SK-N-SH treated with all-trans-retinoic acid at 6 μM for 48 hours (cell line): Measurements from ENCODE around the gene TMEM139.
A peak's percentile ranks its signal among the peaks of the same experiment; 100 is the strongest.

Experiments
- ATAC-seq: fragments of 200-7000 bp; cut with Tn5 transposase; 3 replicates; pipeline ENCODE4 v1.9.1; 2020; ENCODE audit warnings: mild to moderate bottlenecking, moderate library complexity
- ARNTL ChIP-seq: fragments of 450-650 bp; formaldehyde crosslinking; IDR thresholded peaks from 2 replicates; pipeline ENCODE4 v1.5.0; 2020; ENCODE audit warnings: low read depth, mild to moderate bottlenecking, moderate library complexity, borderline replicate concordance
- BACH2 ChIP-seq: fragments of 250-450 bp; sonication (Bioruptor Pico); IDR thresholded peaks from 2 replicates; pipeline ENCODE4 v1.9.0; 2021; ENCODE audit warnings: mild to moderate bottlenecking, borderline replicate concordance
- CSDC2 ChIP-seq: fragments of 250-450 bp; sonication (Bioruptor Pico); IDR thresholded peaks from 2 replicates; pipeline ENCODE4 v1.5.0; 2020; ENCODE audit warnings: mild to moderate bottlenecking, moderate library complexity
- ESRRG ChIP-seq: fragments of 250-450 bp; sonication (Bioruptor Pico); IDR thresholded peaks from 2 replicates; pipeline ENCODE4 v1.6.1; 2021; ENCODE audit warnings: mild to moderate bottlenecking
- GLIS3 ChIP-seq: fragments of 250-450 bp; sonication (Bioruptor Pico); IDR thresholded peaks from 2 replicates; pipeline ENCODE4 v1.5.0; 2020; ENCODE audit warnings: mild to moderate bottlenecking, moderate library complexity
- ISL1 ChIP-seq: fragments of 250-450 bp; sonication (Bioruptor Pico); IDR thresholded peaks from 2 replicates; pipeline ENCODE4 v2.1.2; 2022; ENCODE audit warnings: mild to moderate bottlenecking, moderate library complexity
- OSR1 ChIP-seq: fragments of 250-450 bp; sonication (Bioruptor Pico); IDR thresholded peaks from 2 replicates; pipeline ENCODE4 v1.8.0; 2022; ENCODE audit warnings: moderate library complexity, mild to moderate bottlenecking, inconsistent platforms
- PATZ1 ChIP-seq: fragments of 250-450 bp; sonication (Bioruptor Pico); IDR thresholded peaks from 2 replicates; pipeline ENCODE4 v1.8.0; 2020; ENCODE audit warnings: mild to moderate bottlenecking, moderate library complexity, borderline replicate concordance
- POU6F1 ChIP-seq: fragments of 250-450 bp; sonication (Bioruptor Pico); IDR thresholded peaks from 2 replicates; pipeline ENCODE4 v1.8.0; 2021; ENCODE audit warnings: low read depth, mild to moderate bottlenecking, moderate library complexity, borderline replicate concordance
- PPARA ChIP-seq: fragments of 250-450 bp; sonication (Bioruptor Pico); IDR thresholded peaks from 2 replicates; pipeline ENCODE4 v1.5.0; 2020; ENCODE audit warnings: mild to moderate bottlenecking, borderline replicate concordance
- RARB ChIP-seq: fragments of 250-450 bp; sonication (Bioruptor Pico); IDR thresholded peaks from 2 replicates; pipeline ENCODE4 v1.8.0; 2021; ENCODE audit warnings: mild to moderate bottlenecking, moderate library complexity
- SNAI2 ChIP-seq: fragments of 250-450 bp; sonication (Bioruptor Pico); IDR thresholded peaks from 2 replicates; pipeline ENCODE4 v1.5.0; 2020; ENCODE audit warnings: mild to moderate bottlenecking, moderate library complexity
- TCF4 ChIP-seq: fragments of 250-450 bp; sonication (Bioruptor Pico); IDR thresholded peaks from 2 replicates; pipeline ENCODE4 v1.8.0; 2021; ENCODE audit warnings: mild to moderate bottlenecking, moderate library complexity, borderline replicate concordance
- TOX ChIP-seq: fragments of 250-450 bp; sonication (Bioruptor Pico); IDR thresholded peaks from 2 replicates; pipeline ENCODE4 v1.8.0; 2021; ENCODE audit warnings: mild to moderate bottlenecking, moderate library complexity, borderline replicate concordance
- TSHZ2 ChIP-seq: fragments of 250-450 bp; sonication (Bioruptor Pico); IDR thresholded peaks from 2 replicates; pipeline ENCODE4 v1.5.0; 2020; ENCODE audit warnings: mild to moderate bottlenecking, moderate library complexity
- ZC3H10 ChIP-seq: fragments of 250-450 bp; sonication (Bioruptor Pico); IDR thresholded peaks from 2 replicates; pipeline ENCODE4 v1.5.1; 2021; ENCODE audit warnings: mild to moderate bottlenecking, moderate library complexity
- ZFP3 ChIP-seq: fragments of 250-450 bp; sonication (Bioruptor Pico); IDR thresholded peaks from 2 replicates; pipeline ENCODE4 v1.5.0; 2020; ENCODE audit warnings: mild to moderate bottlenecking, moderate library complexity
- ZFP30 ChIP-seq: fragments of 450-650 bp; formaldehyde crosslinking; IDR thresholded peaks from 2 replicates; pipeline ENCODE4 v1.5.0; 2022; ENCODE audit warnings: mild to moderate bottlenecking, moderate library complexity
- ZNF565 ChIP-seq: fragments of 450-650 bp; formaldehyde crosslinking; conservative IDR thresholded peaks from 2 replicates; pipeline ENCODE4 v1.5.0; 2020; ENCODE audit warnings: low read depth, mild to moderate bottlenecking, moderate library complexity
- ZNF70 ChIP-seq: fragments of 450-650 bp; formaldehyde crosslinking; IDR thresholded peaks from 2 replicates; pipeline ENCODE4 v1.5.0; 2020; ENCODE audit warnings: mild to moderate bottlenecking, moderate library complexity
- ZNF8 ChIP-seq: fragments of 450-650 bp; formaldehyde crosslinking; IDR thresholded peaks from 2 replicates; pipeline ENCODE4 v1.5.0; 2020; ENCODE audit warnings: mild to moderate bottlenecking, moderate library complexity
- TF ChIP-seq, protein P1 (sequence below): fragments of 250-450 bp; sonication (Bioruptor Pico); IDR thresholded peaks from 2 replicates; pipeline ENCODE4 v1.5.1; 2021; ENCODE audit warnings: mild to moderate bottlenecking, moderate library complexity

The TMEM139 gene

GRCh38 chr7:143256325-143256724, 28.4 kb upstream of the TMEM139 start:
- peak; percentile 46; the same call in 1 of the 3 replicates for ATAC-seq

GRCh38 chr7:143256932-143257331, 27.8 kb upstream of the TMEM139 start:
- ATAC-seq: no peak
- no peak for TF ChIP-seq ZFP30

More at GRCh38 chr7:143256325-143256724, 28.4 kb upstream of the TMEM139 start:
- no peak for TF ChIP-seq ZNF565 (CRISPR knock-in tag)
- no peak for TF ChIP-seq RARB (CRISPR knock-in tag)
- TF ChIP-seq, all 23 proteins: peak for 0

GRCh38 chr7:143257501-143257900, 27.3 kb upstream of the TMEM139 start:
- ATAC-seq: no peak
- TF ChIP-seq ESRRG (no peak), TOX (CRISPR knock-in tag) (no peak), SNAI2 (CRISPR knock-in tag) (no peak), ISL1 (CRISPR knock-in tag) (no peak), ZNF70 (CRISPR knock-in tag) (no peak), ZNF565 (CRISPR knock-in tag) (no peak), PPARA (no peak), POU6F1 (no peak), OSR1 (CRISPR knock-in tag) (no peak), TSHZ2 (CRISPR knock-in tag) (no peak), GLIS3 (CRISPR knock-in tag) (no peak), ZNF8 (CRISPR knock-in tag) (no peak), TCF4 (CRISPR knock-in tag) (no peak), ZFP3 (CRISPR knock-in tag) (no peak), ZFP30 (no peak), ARNTL (no peak), PATZ1 (CRISPR knock-in tag) (no peak)
- TF ChIP-seq, protein P1, sequence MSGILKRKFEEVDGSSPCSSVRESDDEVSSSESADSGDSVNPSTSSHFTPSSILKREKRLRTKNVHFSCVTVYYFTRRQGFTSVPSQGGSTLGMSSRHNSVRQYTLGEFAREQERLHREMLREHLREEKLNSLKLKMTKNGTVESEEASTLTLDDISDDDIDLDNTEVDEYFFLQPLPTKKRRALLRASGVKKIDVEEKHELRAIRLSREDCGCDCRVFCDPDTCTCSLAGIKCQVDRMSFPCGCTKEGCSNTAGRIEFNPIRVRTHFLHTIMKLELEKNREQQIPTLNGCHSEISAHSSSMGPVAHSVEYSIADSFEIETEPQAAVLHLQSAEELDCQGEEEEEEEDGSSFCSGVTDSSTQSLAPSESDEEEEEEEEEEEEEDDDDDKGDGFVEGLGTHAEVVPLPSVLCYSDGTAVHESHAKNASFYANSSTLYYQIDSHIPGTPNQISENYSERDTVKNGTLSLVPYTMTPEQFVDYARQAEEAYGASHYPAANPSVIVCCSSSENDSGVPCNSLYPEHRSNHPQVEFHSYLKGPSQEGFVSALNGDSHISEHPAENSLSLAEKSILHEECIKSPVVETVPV (CRISPR knock-in tag): no peak

GRCh38 chr7:143258831-143259230, 25.9 kb upstream of the TMEM139 start:
- ATAC-seq: no peak
- TF ChIP-seq GLIS3 (CRISPR knock-in tag) (no peak), PATZ1 (CRISPR knock-in tag) (no peak), ZFP30 (no peak), RARB (CRISPR knock-in tag) (no peak), ESRRG (no peak), TSHZ2 (CRISPR knock-in tag) (no peak), ARNTL (no peak), ZNF8 (CRISPR knock-in tag) (no peak), BACH2 (no peak), ZFP3 (CRISPR knock-in tag) (no peak), POU6F1 (no peak), OSR1 (CRISPR knock-in tag) (no peak), PPARA (no peak), CSDC2 (CRISPR knock-in tag) (no peak), ISL1 (CRISPR knock-in tag) (no peak), ZC3H10 (CRISPR knock-in tag) (no peak), SNAI2 (CRISPR knock-in tag) (no peak)
